ENCODE results near the gene NR1H3.
"Not testable (repeated sequence)": the region's sequence is repeated elsewhere in the genome, so short reads cannot be mapped to it uniquely, and the experiment has no call there.

DNA sequence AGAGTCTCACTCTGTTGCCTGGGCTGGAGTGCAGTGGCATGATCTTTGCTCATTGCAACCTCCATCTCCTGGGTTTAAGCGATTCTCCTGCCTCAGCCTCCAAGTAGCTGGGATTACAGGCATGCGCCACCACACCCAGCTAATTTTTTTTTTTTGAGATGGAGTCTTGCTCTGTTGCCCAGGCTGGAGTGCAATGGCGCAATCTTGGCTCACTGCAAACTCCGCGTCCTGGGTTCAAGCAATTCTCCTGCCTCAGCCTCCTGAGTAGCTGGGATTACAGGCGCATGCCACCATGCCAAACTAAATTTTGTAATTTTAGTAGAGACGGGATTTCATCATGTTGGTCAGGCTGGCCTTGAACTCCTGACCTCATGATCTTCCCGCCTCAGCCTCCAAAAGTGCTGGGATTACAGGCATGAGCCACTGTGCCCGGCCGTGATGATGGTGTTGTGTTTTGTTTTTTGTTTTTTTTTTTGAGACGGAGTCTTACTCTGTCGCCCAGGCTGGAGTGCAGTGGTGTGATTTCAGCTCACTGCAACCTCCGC, 49.7 kb upstream of the NR1H3 start:
- not testable (repeated sequence) for TF ChIP-seq CTCF (conservative IDR thresholded peaks at IDR 0.05); ZFX (IDR thresholded peaks at IDR 0.05)

Data from C4-2B (cell line).